NCI-H748 (cell line): ENCODE measurements around the gene RC3H2.

Experiments used
- DNase-seq: peaks from one replicate; lab custom pipeline; 2025; ENCODE audit not compliant: unreplicated experiment; lab: John Stamatoyannopoulos, UW

The RC3H2 gene, protein sequence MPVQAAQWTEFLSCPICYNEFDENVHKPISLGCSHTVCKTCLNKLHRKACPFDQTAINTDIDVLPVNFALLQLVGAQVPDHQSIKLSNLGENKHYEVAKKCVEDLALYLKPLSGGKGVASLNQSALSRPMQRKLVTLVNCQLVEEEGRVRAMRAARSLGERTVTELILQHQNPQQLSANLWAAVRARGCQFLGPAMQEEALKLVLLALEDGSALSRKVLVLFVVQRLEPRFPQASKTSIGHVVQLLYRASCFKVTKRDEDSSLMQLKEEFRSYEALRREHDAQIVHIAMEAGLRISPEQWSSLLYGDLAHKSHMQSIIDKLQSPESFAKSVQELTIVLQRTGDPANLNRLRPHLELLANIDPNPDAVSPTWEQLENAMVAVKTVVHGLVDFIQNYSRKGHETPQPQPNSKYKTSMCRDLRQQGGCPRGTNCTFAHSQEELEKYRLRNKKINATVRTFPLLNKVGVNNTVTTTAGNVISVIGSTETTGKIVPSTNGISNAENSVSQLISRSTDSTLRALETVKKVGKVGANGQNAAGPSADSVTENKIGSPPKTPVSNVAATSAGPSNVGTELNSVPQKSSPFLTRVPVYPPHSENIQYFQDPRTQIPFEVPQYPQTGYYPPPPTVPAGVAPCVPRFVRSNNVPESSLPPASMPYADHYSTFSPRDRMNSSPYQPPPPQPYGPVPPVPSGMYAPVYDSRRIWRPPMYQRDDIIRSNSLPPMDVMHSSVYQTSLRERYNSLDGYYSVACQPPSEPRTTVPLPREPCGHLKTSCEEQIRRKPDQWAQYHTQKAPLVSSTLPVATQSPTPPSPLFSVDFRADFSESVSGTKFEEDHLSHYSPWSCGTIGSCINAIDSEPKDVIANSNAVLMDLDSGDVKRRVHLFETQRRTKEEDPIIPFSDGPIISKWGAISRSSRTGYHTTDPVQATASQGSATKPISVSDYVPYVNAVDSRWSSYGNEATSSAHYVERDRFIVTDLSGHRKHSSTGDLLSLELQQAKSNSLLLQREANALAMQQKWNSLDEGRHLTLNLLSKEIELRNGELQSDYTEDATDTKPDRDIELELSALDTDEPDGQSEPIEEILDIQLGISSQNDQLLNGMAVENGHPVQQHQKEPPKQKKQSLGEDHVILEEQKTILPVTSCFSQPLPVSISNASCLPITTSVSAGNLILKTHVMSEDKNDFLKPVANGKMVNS

DNA sequence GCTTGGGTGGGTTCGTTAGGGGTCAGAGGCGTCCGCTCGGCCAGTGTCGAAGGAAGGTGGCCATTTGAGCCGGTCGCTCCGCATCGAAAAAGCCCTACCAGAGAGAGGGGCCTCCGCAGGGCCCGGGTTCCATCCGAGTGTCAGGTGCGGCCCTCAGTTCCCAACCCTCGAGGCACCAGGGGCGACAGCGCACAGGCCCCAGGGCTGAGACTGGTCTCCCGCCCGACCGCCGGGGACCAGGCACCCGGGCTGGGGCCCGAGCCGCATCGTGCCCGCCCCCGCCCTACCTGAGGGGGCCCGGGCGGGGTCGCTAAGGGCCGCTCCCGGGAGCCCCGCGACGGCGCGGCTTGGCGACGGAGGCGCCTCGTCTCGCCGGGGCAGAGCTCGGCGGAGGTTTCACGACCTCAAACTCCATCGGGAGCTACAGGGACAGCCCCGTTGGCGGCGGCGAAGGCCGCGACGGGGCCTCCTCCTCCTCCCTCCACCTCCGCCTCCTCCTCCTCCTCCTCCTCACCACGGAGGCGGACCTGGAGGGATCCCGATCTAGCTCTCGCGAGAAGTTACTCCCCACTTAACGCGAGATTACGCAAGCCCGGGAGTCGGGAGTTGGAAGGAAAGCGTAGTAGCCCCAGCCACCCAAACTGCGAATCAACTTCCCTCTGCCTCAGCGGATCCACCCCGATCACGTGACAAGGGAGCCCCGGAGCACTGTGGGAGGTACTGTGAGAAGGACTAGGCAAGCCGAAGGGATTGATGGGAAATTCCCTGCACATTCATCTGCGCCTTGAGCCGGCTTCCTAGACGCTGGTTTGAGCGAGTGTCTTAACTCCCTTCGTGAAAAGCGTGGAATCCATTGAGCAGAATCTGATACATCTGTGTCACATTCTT lies at the start of gene RC3H2:
Gene RC3H2, minus strand, starts transcription at position 537 of the 888 bp plus-strand sequence. CDS start 7,850 bp downstream, outside the sequence.
- DNase-seq: peak; percentile 100

DNA sequence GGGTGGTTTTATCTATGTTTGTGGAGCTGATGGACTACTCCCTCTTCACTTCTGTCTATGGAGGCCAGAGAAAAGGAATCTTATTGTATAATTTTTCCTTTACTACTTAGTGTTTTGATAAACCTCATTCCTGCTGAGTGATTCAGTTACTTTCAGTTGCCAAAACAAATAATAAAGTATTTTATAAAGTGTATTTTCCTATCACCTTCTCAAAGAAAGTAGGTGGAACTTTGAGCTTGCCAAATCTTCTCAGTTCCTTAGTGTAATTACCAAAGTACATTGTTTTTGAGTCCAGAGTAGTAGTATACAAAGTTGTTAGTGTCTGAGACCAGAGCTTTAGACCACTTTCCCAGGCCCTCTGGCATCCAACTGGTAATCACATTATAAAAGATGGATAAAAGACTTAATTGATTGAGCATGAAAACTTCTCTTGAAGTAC lies 49.1 kb upstream of the RC3H2 start:
- DNase-seq: no peak

DNA sequence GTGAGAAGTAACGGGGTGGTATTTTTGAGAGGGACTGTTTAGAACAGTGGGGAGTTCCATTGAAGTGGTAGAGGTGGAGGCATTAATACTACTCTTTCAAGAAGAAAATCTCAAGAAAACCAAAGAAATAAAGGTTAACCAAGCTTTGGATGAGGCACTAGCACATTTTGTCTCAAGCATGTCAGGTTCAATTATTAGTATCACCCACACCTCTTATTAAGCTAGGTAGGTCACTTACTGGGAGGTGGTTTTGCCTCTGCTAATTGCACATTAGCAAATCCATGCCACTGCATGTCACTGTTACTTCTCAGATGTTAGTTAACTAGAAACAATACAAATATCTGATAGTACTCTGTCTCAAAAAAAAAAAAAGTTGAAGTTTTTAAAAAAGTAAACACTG lies 45.9 kb upstream of the RC3H2 start:
- DNase-seq: no peak

DNA sequence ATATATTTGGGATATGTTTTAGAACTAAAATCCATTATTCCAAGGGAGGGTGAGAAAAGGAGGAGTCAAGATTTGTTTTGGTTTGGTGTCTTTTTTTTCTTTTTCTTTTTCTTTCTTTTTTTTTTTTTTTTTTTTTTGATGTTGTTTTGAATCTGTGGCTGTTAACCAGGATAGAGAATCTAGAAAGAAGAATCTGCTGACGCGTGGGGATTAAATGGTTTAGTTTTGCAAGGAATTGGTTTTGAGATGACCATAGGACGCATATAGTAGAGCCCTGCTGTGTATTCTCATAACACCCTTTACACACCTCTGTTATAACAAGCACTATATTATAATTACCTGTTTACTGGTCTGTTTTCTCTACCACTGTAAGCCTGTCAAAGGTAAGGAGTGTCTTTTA lies 45.1 kb upstream of the RC3H2 start:
- no peak for DNase-seq

DNA sequence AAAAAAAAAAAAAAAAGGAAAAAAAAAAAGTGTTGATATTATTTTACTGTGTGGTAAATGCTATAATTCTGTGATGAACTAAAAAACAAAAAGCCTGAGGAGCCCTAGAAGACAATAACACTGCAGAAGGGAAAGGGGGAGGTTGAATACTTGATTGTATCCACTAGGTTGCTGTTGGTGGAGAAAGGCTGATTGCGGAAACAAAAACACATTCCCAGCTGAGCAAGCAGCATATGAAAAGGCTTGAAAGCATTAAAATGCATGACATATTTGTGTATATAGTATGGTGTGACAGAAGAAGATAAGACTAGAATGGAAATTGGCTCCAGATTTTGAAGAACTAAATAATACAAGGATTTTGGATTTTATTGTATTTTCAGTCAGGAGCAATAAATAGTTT lies 44.5 kb upstream of the RC3H2 start:
- DNase-seq: no peak

DNA sequence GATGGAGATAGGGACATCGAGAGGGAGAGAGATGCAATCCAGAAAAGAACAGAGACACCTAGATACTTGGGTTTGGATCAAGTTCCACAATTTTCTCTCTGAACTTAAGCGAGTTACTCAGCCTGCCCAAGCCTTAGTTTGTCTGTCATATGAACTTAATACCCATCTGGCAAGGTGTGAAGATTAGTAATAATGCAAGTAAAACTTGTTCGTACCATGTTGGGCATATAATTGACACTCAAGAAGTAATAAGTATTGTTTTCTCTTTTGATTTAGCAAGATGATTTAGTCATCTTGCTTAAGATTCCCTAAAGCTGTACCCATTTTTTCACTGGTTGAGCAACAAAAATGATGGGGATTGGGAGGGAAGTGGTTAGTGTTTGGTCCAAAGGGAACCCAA lies 43.2 kb upstream of the RC3H2 start:
- no peak for DNase-seq

DNA sequence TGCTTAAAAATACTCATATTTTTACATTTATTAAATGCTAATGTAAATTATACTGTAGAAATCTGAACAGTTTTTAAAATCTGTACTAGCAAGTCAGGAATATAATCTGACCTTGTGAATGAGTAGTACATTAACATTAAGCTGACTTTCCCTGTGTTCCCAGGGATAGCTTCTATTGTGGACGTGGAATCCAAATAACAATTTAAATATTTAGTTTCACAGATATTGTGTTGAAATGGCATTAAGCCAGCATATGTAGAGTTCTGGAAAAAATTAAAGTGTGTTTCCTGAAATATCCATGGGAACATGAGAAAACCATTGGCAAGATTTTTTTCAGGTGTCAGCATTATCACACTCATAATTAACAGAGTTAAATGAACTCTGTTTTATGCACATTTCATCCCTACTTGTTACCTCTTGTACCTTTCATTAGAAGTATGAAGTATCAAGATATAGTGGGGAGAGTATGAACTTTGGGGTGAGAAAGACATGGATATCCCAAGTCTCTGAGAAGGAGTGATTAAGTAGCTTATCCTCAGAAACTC lies 41.4 kb upstream of the RC3H2 start:
- DNase-seq: no peak

DNA sequence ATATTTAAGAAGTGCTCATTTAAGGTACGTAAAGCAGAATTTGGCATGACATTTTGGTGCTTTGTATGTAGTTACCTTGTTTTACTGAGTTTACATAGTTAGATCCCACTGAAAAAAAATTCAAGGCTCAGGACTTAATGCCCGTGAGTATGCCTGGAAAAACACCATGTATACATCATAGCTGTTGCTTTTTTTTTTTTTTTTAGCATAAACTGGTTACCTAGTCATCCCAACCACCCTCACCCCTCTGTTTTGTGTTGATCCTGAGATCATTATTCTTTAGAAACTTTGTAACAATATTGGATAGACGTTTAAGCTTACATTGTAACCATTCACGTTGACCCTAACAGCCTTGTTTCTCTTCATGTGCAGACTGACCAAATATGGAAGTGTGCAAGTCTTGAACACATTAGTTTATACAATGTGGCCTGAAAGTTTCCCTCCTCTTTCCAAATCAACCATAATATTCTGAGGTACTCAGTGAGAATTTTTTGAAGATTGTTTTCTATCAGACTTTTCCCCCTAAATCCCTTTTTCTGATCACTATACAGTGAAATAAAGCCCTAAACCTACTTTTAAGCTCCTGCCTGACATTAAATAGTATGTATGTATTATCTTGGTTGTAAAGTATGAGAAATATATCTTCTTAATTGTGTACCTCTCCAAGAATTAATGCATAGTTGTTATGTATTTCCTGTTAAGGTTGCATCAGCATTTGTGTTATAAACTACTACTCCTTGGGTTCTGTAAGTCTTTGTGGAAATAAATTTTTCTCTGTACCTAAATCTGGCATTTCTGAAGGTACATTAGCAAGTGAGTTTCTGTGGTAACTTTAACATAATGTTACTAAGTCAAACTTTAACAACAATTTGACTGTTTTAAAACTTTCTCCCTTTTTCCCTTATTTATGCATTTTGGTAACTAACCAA lies 40.1 kb upstream of the RC3H2 start:
- DNase-seq: no peak

DNA sequence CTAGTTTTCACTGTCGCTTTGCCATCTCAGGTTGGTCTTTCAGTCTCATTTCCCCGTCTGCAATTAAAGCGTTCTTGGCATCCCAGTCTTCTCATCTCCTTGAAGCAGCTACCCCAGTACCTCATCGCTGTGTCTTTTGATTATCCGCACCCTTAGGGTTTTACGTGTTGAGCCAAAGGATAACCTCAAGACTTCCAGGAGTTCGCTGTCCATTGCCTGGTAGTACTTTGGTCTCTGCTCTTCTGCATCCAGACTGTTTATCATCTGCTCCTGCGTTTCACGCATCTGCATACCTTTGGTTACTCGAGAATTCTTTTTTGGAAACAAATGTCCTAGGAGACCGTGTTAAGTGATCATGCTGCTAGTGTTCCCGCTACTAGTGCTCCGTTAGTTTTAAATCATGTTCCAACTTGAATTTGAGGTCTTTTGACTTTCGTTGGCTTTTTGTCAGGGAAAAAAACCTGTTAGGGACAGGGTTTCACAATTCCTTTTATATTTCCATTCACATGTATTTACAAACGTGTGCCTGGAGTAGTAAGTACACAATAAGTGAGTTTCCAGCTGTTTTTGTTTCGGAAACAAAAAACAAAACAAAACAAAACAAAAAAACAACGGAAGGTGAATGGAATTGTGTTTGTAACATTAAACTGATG lies 36.5 kb upstream of the RC3H2 start:
- peak; percentile 42 for DNase-seq

DNA sequence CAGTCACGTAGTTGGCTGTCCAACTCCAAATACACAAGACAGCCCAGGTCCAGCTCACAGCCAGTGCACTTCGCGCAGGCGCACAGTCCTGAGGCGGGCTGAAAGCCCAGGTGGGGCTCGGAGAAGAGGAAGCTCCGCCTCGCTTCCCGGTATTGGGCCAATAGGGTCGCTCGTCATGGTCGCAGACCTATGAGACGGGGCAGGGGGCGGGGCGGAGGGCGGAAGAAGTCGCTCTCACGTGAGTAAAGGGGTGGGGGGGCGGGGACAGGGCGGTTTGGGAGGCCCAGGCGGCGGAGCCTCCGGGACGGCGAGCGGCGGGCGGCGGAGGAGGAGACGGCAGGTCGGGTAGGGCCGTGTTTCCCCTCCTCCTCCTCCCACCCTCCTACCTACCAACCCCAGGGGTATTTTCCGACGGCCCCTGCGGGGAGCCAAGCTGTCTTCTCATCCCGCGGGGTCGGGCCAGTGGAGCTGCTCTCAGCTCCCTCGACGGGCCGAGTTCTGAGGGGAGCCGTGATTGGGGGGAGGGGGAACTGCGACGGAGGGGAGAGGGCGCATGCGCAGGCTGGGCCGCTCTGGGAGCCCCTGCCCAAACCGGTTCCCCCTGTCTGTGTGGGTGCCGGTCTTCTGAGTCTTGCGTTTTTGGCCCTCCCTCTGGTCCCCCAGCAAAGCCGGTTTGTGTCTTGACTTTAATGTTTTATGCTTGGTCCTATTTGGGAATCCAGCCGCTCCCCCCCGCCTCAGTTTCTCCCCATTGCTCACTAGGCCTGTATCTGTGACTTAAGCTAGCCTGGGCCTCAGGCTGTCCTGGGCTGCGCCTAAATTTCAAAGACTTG lies 35.8 kb upstream of the RC3H2 start, which contains the start of gene RABGAP1:
Gene RABGAP1, plus strand, starts transcription at position 272 of the 833 bp plus-strand sequence. CDS start 16,040 bp downstream, outside the sequence.
- DNase-seq: peak; percentile 99

DNA sequence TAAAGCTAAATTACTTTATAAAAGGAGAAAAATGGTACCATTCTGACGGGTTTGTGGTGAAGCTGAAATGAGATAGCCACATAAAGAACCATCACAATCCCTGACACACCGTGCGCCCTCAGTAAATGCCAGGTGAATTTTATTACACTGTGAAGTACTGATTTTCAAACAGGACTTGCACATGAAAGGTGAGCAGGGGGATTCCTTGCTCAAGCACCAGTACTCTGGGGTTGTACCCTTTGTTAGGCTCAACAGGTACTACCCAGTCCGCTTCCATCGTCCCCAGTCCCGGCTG lies 35.2 kb upstream of the RC3H2 start:
- DNase-seq: no peak

DNA sequence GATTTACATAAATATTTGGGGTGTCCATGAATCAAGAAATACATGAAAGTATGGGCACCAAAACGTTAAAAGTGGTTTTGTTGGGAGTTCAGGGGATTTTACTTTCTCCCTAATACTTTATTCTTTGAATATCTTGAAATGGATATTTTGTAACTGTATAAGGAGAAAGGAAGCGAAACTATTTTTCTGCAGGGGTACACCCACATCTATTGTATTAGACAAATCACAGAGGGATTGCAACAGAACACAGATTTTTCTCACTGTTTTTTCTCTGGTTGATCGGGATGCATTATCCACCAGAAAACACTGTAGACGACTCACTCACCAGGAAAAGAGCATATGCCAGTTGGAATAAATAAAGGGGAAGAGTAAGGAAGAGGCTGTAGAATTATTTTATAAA lies 34.4 kb upstream of the RC3H2 start:
- no peak for DNase-seq

DNA sequence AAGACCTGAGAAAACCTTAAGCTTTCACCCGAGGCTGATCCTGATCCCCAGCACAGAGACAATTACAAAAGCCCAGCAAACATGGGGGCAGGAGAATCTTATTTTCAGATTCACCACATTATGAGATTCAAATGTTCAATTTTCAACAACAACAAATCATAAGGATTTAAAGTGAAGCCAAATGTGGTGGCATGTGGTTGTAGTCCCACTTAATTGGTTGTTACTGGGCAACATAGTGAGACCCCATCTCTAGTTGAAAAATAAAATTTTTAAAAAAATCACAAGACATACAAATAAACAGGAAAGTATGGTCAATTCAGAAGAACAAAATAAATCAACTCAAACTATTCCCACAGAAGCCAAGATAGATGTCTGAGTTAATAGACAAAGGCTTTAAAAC lies 31.7 kb upstream of the RC3H2 start:
- no peak for DNase-seq

DNA sequence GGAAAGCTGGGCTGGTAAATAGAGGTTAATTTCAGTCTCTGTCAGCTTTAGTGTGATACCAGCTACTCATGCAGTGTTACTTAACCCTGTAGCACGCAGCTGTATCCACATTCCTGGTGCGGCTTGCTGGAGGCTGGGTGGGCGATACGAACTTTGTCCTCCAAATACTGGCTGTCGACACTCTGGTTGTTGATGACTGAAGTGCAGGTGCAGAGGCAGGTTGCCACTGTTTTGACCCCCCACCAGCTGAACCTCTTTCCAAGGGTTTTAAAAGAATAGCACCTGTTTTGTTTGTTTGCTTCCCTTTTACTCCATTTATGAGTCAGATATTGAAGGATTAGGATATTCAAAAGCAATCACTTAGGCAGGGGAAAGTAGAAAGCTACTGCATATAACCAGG lies 31.3 kb upstream of the RC3H2 start:
- no peak for DNase-seq

DNA sequence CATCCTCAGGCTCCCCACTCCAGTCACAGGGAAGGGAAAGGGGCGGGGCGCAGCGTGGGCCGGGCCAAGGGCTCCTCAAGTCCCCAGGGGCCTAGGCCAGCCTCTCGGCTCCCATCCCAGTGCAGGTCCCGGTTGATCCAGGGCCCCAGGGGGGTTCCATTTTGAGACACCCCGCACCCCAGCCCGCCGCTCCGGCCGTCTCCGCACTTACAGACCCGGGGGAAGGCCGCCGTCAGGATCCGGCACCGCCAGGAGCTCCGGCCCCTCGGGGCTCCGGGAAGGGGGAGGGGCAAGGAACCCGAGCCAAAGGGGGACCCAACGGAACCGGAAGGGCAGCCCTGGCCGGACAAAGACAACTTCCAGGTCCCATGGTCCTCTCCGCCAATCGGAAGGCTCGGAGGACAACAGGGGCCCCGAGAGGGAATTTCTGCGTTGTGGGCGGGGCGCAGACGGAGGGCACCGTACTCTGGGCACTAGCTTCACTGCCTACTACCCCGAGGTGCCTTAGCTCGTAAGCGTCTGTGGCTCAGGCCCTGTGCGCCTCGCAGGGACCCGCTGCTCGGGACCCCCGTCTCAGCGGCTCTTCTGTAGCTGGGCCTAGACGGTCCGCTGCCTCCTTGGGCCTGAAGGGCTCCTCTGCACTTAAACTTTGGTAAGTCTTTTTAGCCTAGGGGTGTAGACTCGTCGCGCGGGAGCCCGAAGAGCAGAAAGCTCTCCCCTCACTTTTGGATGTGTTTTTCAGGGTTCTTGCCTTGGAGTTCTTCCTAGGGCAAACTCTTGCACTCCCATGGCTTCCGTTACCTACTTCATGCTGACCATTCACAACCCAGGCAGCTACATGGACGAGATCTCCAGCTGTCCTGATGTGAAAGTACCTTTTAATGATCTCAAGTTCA lies 26.3 kb upstream of the RC3H2 start, which contains the start of gene ZBTB26:
Gene ZBTB26, minus strand, starts transcription at position 287 of the 896 bp plus-strand sequence. CDS start 11,578 bp downstream, outside the sequence.
- DNase-seq: peak; percentile 95

DNA sequence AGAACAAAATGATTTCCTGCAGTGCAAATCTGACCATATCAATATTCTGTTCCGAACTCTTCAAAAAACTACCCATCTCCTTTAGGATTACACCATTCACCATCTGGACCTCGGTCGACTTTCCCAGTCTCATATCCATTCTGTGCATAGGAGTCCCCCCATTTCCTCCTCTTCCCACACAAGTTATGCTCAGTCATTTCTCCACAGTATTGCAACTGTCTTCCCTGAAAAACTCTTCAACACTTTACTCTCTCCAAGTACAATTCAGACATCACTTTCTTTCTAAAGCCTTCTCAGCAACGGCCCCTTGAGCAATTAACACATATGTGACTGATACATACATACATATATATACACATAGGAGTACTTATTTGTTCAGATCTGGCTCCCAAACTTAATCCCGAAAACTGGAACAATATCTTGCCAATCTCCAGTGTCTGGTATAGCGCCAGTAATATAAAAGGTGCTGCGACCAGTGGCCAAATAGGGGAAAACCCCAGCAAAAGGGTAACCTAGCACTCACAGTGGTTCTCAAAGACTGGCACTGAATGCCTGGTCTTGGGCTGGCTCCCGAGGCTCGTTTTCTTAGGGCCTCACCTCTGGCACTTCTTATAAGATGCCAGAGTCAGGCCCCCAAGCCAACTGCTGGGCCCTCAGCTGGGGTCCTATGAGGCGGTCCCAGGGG lies 25.5 kb upstream of the RC3H2 start:
- DNase-seq: no peak
